Activated CD8-positive, alpha-beta memory T cell treated with anti-CD3 and anti-CD28 coated beads, Interleukin-2, amount 50 U/mL, for 24 hours (primary cell): ENCODE measurements around the gene DLGAP3.

ENCODE experiments used
- DNase-seq: peaks from one replicate; pipeline ENCODE4 v3.0.0-alpha.2; 2020; ENCODE audit errors: extremely low read depth

The DLGAP3 gene

GRCh38 chr1:34865981-34866761, 63.3 kb downstream of the DLGAP3 start:
- peak; percentile 83 for DNase-seq

DNA sequence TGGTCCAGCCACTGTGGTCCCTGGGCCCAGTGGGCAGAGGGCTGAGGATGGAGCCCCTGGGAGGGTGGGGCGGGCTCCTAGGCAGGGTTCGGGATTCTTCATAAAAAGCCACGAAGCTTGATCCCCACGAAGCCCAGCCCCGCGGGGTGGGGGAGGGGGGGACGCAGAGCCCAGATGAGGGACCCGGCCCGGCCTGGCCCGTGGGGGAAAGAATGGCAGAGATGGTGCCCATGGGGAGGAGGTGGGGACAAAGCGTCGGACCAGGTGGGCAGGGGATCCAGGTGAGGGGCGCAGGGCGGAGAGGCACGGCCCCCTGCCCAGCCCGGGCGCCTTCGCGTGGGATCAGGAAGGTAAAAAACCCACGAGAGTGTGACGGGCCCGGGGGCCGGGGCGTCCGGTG, 63.9 kb downstream of the DLGAP3 start:
- no peak for DNase-seq

GRCh38 chr1:34864759-34865158, 64.7 kb downstream of the DLGAP3 start:
- no peak for DNase-seq

- DNase-seq, result no peak
These were observed 65.9 kb downstream of the DLGAP3 start for GRCh38 chr1:34863501-34863900.

GRCh38 chr1:34859446-34860200, 69.8 kb downstream of the DLGAP3 start, which contains the start of gene SMIM12:
TSS of gene SMIM12 (minus strand) at chr1:34859749. CDS start at chr1:34855977, 3,772 bp downstream.
- peak; percentile 90 for DNase-seq

DNA sequence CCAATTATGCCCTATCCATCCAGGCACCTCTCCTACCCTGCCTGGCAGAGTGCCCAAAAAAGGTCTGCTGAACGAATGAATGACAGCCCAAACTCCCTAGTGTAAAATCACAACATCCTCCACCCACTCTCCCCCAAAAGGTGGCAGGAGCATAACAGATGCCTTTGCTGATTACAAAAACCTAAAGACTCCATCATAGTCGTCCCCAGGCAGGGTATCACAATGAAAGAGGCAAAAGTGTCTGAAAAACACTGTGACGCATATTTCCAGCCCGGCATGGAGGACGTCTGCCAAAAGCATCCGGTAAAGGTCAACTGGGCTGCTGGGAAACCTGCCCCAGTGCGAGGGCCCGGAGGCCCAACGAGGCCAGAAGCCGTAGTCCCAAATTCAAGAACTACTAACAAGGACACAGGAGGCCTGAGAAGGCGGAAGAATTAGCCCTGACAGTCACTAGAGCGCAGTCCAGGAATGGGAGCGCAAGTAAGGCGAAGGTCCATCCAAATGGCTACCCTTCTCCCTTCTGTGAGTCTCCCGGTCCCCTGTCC, 70.5 kb downstream of the DLGAP3 start:
- DNase-seq, result no peak

- no peak for DNase-seq
These were observed 72.8 kb downstream of the DLGAP3 start for GRCh38 chr1:34856697-34857096.

- DNase-seq, result peak; percentile 80
These were observed 76.7 kb downstream of the DLGAP3 start for GRCh38 chr1:34852677-34853217.

- DNase-seq, result no peak
These were observed 77.9 kb downstream of the DLGAP3 start for GRCh38 chr1:34851431-34852105.

DNA sequence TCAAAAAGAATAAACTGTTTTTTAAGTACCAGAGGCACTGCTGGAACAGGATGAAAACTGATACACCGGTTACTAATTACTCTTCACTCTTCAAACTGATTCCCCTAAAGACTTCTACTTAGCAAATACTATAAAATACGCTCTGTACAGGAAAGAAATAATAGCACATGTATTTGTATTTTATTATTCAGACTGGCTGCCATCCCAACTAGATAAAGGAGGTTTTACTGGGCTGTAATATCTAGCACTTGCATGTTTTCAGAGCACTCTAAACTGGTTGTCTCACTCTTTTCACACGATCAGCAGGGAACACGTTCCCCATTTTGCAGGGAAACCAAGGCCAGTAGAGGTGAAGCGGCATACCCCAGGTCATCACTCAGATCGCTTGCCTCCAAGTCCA, 79.1 kb downstream of the DLGAP3 start:
- DNase-seq, result no peak

- DNase-seq, result no peak
These were observed 82.4 kb downstream of the DLGAP3 start for GRCh38 chr1:34847094-34847493.

DNA sequence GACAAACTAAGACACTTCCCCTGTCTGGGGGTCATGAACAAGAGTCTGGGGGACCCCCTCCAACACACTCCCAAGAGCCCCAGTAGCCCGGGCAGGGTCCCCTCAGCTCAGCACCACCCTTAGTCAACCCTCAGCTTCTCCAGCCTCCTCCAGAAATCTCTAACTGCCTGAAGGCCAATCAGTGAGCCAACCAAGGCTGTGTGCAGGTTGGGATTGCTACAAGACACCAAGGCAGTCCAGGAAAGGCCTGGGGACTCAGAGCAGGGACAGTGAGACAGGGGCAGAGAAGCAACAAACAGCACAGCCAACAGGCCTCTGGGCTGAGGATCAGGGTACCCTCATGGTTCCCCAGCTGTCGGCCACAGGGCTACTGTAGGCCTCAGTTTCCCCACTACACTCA, 83.2 kb downstream of the DLGAP3 start:
- DNase-seq, result no peak

GRCh38 chr1:34845131-34845901, 84.1 kb downstream of the DLGAP3 start:
- no peak for DNase-seq

DNA sequence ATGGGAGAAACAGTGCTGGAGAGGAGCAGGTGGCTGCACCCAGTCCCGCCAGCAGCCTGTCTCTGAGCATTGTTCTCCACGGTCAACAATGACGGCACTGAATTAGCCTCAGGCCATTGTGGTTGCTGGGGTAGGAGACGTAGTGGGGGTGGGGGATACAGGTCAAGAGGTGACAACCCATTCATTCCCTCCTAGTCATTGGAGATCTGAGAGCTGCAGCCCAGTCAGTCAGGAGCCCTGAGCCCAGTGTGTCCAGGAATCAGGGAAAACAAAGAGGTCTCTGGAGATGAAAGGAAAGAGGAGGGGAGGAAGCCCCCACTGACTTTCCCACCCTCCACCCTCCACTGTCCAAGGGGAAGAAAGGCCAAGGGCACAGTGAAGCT, 85.2 kb downstream of the DLGAP3 start:
- DNase-seq, result no peak

GRCh38 chr1:34843392-34844251, 85.8 kb downstream of the DLGAP3 start:
- DNase-seq, result no peak

DNA sequence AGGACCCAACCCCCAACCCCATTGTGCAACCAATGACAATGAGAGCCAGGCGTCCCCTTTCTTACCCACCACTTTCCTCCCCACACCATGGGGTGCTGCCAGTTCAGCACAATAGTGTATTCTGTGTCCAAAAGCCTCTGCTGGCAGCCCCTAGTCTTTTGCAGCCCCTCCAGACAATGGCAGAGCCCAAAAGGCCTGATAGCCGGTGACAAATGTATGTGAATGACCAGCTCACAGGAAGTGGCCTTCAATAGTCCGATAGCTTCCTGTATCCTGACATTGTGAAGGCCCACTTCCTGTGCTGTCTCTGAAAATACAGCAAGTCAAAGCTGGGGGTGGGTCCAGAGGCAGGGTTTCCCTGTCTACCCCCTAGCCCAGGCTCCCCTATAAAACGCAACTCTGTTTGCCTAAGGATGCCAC, 86.5 kb downstream of the DLGAP3 start:
- DNase-seq, result no peak

- no peak for DNase-seq
These were observed 87.4 kb downstream of the DLGAP3 start for GRCh38 chr1:34842073-34842472.

GRCh38 chr1:34840426-34840825, 89.0 kb downstream of the DLGAP3 start:
- no peak for DNase-seq

DNA sequence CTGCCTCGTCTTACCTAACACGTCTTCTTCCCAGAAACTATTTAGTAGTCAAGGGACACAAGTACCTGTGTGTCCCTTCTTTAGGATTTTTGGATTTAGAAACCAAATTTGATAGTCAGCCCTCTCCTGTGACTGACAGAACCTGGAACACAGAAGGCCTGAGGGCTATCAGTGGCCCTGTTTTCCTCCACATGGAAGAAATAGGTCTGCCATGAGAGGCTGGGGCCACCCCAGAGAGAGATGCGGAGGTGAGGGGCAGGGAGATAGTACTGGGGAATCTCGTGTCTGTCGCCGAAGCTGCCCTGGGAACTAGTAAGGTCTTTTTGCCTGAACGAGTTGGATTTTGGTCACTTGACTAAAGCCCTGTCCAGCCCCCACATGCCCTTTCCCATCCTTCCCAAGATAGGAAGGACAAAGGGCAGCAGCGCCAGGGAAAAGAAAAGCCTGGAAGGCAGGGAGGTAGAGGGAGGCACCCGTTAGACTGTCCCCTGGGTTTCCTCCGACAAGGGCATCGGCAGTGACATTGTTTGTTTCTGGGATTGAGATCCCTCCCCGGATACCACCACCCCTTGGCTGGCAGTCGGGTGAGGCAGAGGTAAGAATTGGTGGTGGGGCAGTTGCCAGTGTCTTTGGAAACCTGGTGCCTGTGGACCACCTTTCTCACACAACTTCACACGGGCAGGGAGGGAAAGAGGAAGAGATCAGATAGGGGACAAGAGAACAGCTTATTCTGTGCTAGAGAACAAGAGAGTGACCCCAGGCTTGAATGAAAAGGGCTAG, 89.7 kb downstream of the DLGAP3 start:
- no peak for DNase-seq
